ENCODE measurements around the gene WDR54. TPM values are rescaled to one million over a fixed set of nuclear protein-coding genes. Genes with fewer than 3 reads are reported as not detected.
A peak's percentile ranks its signal among the peaks of the same experiment; 100 is the strongest.
"Not testable (repeated sequence)": the region's sequence is repeated elsewhere in the genome, so short reads cannot be mapped to it uniquely, and the experiment has no call there.

WDR54 gene
- total RNA-seq, 1 donor from 2014 or later = 15.8 TPM

- peak; percentile 94 for DNase-seq (ENCODE audit: extremely low spot score, unreplicated experiment)
- Mint-ChIP-seq H3K36me3 (ENCODE audit: unreplicated experiment) (no peaks in the 10 kb centered on the region), H3K27ac (ENCODE audit: unreplicated experiment) (peak overlapping the region; percentile 78), H3K9me3 (ENCODE audit: unreplicated experiment) (no peaks in the 10 kb centered on the region), H3K27me3 (ENCODE audit: unreplicated experiment) (peaks cover 16% of the 10 kb centered on the region), H3K4me1 (ENCODE audit: unreplicated experiment) (peaks cover 53% of the 10 kb centered on the region), H3K4me3 (ENCODE audit: unreplicated experiment) (peak overlapping the region; percentile 88)
- TF ChIP-seq, protein P1, sequence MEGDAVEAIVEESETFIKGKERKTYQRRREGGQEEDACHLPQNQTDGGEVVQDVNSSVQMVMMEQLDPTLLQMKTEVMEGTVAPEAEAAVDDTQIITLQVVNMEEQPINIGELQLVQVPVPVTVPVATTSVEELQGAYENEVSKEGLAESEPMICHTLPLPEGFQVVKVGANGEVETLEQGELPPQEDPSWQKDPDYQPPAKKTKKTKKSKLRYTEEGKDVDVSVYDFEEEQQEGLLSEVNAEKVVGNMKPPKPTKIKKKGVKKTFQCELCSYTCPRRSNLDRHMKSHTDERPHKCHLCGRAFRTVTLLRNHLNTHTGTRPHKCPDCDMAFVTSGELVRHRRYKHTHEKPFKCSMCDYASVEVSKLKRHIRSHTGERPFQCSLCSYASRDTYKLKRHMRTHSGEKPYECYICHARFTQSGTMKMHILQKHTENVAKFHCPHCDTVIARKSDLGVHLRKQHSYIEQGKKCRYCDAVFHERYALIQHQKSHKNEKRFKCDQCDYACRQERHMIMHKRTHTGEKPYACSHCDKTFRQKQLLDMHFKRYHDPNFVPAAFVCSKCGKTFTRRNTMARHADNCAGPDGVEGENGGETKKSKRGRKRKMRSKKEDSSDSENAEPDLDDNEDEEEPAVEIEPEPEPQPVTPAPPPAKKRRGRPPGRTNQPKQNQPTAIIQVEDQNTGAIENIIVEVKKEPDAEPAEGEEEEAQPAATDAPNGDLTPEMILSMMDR (IDR thresholded peaks at IDR 0.05) = peak; percentile 27
Observed at GRCh38 chr2:74440378-74441169, 19.0 kb downstream of the WDR54 start.

DNA sequence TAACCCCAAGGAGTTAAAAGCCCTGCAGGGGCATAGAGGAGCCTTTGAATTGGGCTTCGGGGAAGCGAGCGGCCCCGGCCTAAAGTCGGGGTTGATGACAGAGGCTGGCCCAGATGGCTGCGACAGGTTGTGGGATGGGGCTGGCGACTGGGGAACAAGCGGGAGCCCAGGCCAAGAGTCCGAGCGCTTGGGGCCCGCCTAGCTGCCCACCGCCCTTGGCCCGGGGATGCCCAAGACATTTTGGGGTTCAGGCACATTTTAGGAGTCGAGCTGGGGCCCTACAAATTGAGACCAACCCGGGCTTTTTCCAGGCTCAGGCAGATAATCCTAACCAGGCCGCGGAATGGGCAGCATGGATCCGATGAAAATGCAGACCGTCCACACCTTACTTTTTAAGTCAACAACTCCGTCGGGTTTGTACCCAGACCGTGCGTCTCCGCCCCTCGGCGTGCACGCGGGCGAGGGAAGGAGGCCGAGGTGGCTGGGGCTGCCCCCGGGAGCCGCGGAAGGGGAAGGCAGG lies 19.7 kb downstream of the WDR54 start:
- peaks cover 18% of the 10 kb centered on the region for H3K27me3 Mint-ChIP-seq (ENCODE audit: unreplicated experiment)
- peaks cover 51% of the 10 kb centered on the region for H3K4me1 Mint-ChIP-seq (ENCODE audit: unreplicated experiment)
- no peak overlapping the region for H3K27ac Mint-ChIP-seq (ENCODE audit: unreplicated experiment)
- no peaks in the 10 kb centered on the region for H3K36me3 Mint-ChIP-seq (ENCODE audit: unreplicated experiment)
- H3K4me3 Mint-ChIP-seq (ENCODE audit: unreplicated experiment) = peak overlapping the region; percentile 88
- DNase-seq (ENCODE audit: extremely low spot score, unreplicated experiment) = no peak
- TF ChIP-seq, protein P1 (IDR thresholded peaks at IDR 0.05) = no peak
- no peaks in the 10 kb centered on the region for H3K9me3 Mint-ChIP-seq (ENCODE audit: unreplicated experiment)

- no peak for DNase-seq (ENCODE audit: extremely low spot score, unreplicated experiment)
- H3K4me1 Mint-ChIP-seq (ENCODE audit: unreplicated experiment) = peaks cover 48% of the 10 kb centered on the region
- H3K9me3 Mint-ChIP-seq (ENCODE audit: unreplicated experiment) = no peaks in the 10 kb centered on the region
Observed at GRCh38 chr2:74441690-74442482, 20.4 kb downstream of the WDR54 start, which contains the start of gene RTKN. RTKN (minus strand) TSS chr2:74441937; CDS start chr2:74441816, 121 bp downstream.

GRCh38 chr2:74442483-74443297 lies 21.2 kb downstream of the WDR54 start:
- not testable (repeated sequence) for H3K36me3 Mint-ChIP-seq (ENCODE audit: unreplicated experiment); DNase-seq (ENCODE audit: extremely low spot score, unreplicated experiment); H3K4me3 Mint-ChIP-seq (ENCODE audit: unreplicated experiment); H3K9me3 Mint-ChIP-seq (ENCODE audit: unreplicated experiment); H3K27ac Mint-ChIP-seq (ENCODE audit: unreplicated experiment)
- Mint-ChIP-seq H3K27me3 (ENCODE audit: unreplicated experiment) (peaks cover 23% of the 10 kb centered on the region), H3K4me1 (ENCODE audit: unreplicated experiment) (peaks cover 40% of the 10 kb centered on the region)

More at GRCh38 chr2:74441690-74442482, 20.4 kb downstream of the WDR54 start, which contains the start of gene RTKN:
- Mint-ChIP-seq H3K27me3 (ENCODE audit: unreplicated experiment) (peaks cover 18% of the 10 kb centered on the region), H3K4me3 (ENCODE audit: unreplicated experiment) (peak within 1 kb of the TSS; percentile 88), H3K27ac (ENCODE audit: unreplicated experiment) (peak within 1 kb of the TSS; percentile 59), H3K36me3 (ENCODE audit: unreplicated experiment) (no peaks in the 10 kb centered on the region)
- TF ChIP-seq, protein P1 (IDR thresholded peaks at IDR 0.05) = no peak

Data from osteocyte (in vitro differentiated cells).